Right lobe of liver (tissue), 6 donors: ENCODE results near the gene S1PR4. TPM values are rescaled to one million over a fixed set of nuclear protein-coding genes. Genes with fewer than 3 reads are reported as not detected.

Experiments used
- ATAC-seq, 4 donors: fragments of 200-7000 bp; cut with Tn5 transposase; one replicate each; pipeline ENCODE4 v1.9.1; 2020; ENCODE audit warnings: mild to moderate bottlenecking in 4 of 4, moderate library complexity in 4 of 4
- DNase-seq, 3 donors: peaks; one replicate each; pipeline ENCODE4 v3.0.0-alpha.2; 2020
- H3K27ac ChIP-seq, 3 donors: fragments of 200-600 bp; one replicate each; pipeline ENCODE4 v1.8.0; 2022
- H3K27me3 ChIP-seq, 2 donors: fragments of 200-600 bp; one replicate each; pipeline ENCODE4 v1.8.0; 2022
- H3K36me3 ChIP-seq, 4 donors: fragments of 200-600 bp; sonication (generic) in 1 of 4; one replicate each; pipeline versions ENCODE4 v1.5.1 to v1.8.0; 2017 to 2022; ENCODE audit warnings: control low read depth in 1 of 4
- H3K4me1 ChIP-seq, 4 donors: fragments of 200-600 bp; sonication (generic) in 1 of 4; one replicate each; pipeline versions ENCODE4 v1.5.1 to v1.8.0; 2017 to 2022; ENCODE audit warnings: control low read depth in 1 of 4
- H3K4me3 ChIP-seq, 3 donors: fragments of 200-600 bp; one replicate each; pipeline ENCODE4 v1.8.0; 2022
- H3K9me3 ChIP-seq, 4 donors: fragments of 200-600 bp; sonication (generic) in 1 of 4; one replicate each; pipeline versions ENCODE4 v1.5.1 to v1.8.0; 2017 to 2022; ENCODE audit warnings: control low read depth in 1 of 4
- POLR2A ChIP-seq: fragments of 450-650 bp; IDR thresholded peaks from one replicate; pipeline ENCODE4 v1.6.1; 2017; ENCODE audit warnings: antibody characterized with exemption, mild to moderate bottlenecking
- WGBS: methylation state at CpG from one replicate; pipeline ENCODE4 v1.1.6; 2018; ENCODE audit warnings: low coverage, low lambda C conversion rate; ENCODE audit not compliant: insufficient coverage; ENCODE audit errors: missing lambda C conversion rate; 5-methylcytosine and 5-hydroxymethylcytosine counted together
- intact Hi-C, 2 donors: fragments of 100-400 bp; cut with DNase I; formaldehyde crosslinking; loops; one replicate each; pipeline versions ENCODE4 v1.11.2 to v1.14.1; 2022
- total RNA-seq, 6 experiments: library from RNA; depleted of rRNA in 2 of 6; stranded (reverse); fragments of >200 nt in 2 of 6; fragmentation: NEBNext Ultra II Directional in 3 of 6; extraction: Animal tissue kit (Norgen Biotek cat#: 25700) in 3 of 6; gene quantifications; one replicate each; pipeline versions ENCODE4 v1.1.0 to v1.2.4, GENCODE V29; 2016 to 2023
- TF ChIP-seq, protein P1 (sequence below), 4 donors: fragments of 200-600 bp in 3 of 4; fragments of 450-650 bp in 1 of 4; IDR thresholded peaks; one replicate each; pipeline versions ENCODE4 v1.5.1 to v1.8.0; 2016 to 2022; ENCODE audit warnings: antibody characterized with exemption in 4 of 4, mild to moderate bottlenecking in 2 of 4
- donor health status: DM: no; HTN: yes; CAD: no.
- donor health status: DM: no; HTN: no; CAD: no.
- donor health status: DM: no; HTN: no; CAD: no.
- donor health status: DM: no; HTN: yes; CAD: no.
- donor health status: DM: no; HTN: yes; CAD: no.

S1PR4 gene
- total RNA-seq, 6 experiments from 2014 or later = 0.53 to 2.2 (median 0.97) TPM

- Histone ChIP-seq H3K36me3 (no peaks in the 10 kb centered on the region), H3K27me3 (peaks cover 0 to 14% of the 10 kb centered on the region in 2 donors), H3K4me1 (no peaks in the 10 kb centered on the region), H3K27ac (no peak overlapping the region), H3K9me3 (no peaks in the 10 kb centered on the region), H3K4me3 (no peak overlapping the region)
- DNase-seq = no peak
- TF ChIP-seq POLR2A = no peak
- TF ChIP-seq, protein P1, sequence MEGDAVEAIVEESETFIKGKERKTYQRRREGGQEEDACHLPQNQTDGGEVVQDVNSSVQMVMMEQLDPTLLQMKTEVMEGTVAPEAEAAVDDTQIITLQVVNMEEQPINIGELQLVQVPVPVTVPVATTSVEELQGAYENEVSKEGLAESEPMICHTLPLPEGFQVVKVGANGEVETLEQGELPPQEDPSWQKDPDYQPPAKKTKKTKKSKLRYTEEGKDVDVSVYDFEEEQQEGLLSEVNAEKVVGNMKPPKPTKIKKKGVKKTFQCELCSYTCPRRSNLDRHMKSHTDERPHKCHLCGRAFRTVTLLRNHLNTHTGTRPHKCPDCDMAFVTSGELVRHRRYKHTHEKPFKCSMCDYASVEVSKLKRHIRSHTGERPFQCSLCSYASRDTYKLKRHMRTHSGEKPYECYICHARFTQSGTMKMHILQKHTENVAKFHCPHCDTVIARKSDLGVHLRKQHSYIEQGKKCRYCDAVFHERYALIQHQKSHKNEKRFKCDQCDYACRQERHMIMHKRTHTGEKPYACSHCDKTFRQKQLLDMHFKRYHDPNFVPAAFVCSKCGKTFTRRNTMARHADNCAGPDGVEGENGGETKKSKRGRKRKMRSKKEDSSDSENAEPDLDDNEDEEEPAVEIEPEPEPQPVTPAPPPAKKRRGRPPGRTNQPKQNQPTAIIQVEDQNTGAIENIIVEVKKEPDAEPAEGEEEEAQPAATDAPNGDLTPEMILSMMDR (IDR thresholded peaks at IDR 0.05) = no peak
- ATAC-seq = no peak
- 81% methylated on average over 4 of the region's 5 CpGs for WGBS
- intact Hi-C loops = no loop called here
Measured at GRCh38 chr19:3222709-3223108, 44.1 kb downstream of the S1PR4 start.

DNA sequence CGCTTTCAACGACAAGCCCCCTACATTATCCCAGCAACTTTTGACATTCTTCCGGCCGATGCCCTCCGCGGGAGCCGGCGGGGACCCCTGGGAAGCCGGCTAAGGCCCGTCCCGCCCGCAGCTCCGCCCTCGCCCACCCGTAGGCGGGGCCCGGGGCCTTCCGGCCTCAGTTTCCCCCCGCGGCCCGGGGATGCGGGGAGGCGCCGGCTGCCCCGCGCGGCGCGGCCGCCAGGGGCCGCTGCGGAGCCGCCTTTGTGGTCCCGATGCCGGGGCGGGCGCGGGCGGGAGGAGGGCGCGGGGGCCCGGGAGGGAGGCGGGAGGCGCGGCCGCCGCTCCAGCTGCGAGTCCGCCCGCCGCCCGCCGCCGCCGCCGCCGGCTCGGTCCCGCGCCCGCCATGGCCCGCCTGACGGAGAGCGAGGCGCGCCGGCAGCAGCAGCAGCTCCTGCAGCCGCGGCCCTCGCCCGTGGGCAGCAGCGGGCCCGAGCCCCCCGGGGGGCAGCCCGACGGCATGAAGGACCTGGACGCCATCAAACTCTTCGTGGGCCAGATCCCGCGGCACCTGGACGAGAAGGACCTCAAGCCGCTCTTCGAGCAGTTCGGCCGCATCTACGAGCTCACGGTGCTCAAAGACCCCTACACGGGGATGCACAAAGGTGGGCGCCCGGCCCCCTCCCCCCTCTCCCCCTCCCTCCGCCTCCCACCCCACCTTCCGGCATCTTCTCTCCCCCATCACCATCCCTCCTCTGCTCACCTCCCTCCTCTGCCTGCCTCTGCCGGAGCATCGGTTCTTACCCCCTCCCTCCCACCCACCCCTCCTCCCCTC, 46.0 kb downstream of the S1PR4 start, which contains the start of gene CELF5:
CELF5 (plus strand) TSS at position 316 of the 823 bp plus-strand sequence; CDS start at position 395, 79 bp downstream.
- DNase-seq = no peak
- peak; percentile 52 to 72 (median 58) for ATAC-seq
- H3K36me3 ChIP-seq = no peaks in the 10 kb centered on the region
- 11% methylated on average over 10 of the region's 94 CpGs for WGBS
- H3K9me3 ChIP-seq = no peaks in the 10 kb centered on the region
- peaks cover 0 to 14% of the 10 kb centered on the region in 2 donors for H3K27me3 ChIP-seq
- TF ChIP-seq, protein P1 (IDR thresholded peaks at IDR 0.05) = peak; percentile 37 to 70 (median 40)
- no peak for TF ChIP-seq POLR2A
- H3K4me3 ChIP-seq = no peak within 1 kb of the TSS
- intact Hi-C loops = no loop called here
- no peaks in the 10 kb centered on the region for H3K4me1 ChIP-seq
- H3K27ac ChIP-seq = no peak within 1 kb of the TSS

DNA sequence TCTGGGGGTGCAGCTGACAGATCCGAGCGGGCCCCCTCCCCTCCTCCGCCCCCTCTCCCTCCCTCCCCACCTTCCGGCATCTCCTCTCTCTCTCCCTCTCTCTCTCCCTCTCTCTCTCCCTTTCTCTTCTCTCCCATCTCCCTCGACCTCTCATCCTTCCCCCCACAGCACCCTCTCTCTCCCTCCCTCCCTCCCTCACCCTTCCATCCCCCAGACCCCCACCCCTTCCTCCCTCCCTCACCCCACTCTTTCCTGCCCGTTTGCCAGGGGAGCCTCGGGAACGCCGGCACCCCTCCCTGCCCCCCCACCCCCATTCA, 46.6 kb downstream of the S1PR4 start:
- Histone ChIP-seq H3K4me1 (no peaks in the 10 kb centered on the region), H3K27me3 (peaks cover 0 to 14% of the 10 kb centered on the region in 2 donors), H3K27ac (no peak overlapping the region), H3K9me3 (no peaks in the 10 kb centered on the region), H3K36me3 (no peaks in the 10 kb centered on the region), H3K4me3 (no peak overlapping the region)
- intact Hi-C loops = no loop called here
- no peak for DNase-seq
- no peak for ATAC-seq
- TF ChIP-seq, protein P1 (IDR thresholded peaks at IDR 0.05) = no peak
- TF ChIP-seq POLR2A = no peak
- WGBS = 3% methylated on average over 9 of the region's 9 CpGs

DNA sequence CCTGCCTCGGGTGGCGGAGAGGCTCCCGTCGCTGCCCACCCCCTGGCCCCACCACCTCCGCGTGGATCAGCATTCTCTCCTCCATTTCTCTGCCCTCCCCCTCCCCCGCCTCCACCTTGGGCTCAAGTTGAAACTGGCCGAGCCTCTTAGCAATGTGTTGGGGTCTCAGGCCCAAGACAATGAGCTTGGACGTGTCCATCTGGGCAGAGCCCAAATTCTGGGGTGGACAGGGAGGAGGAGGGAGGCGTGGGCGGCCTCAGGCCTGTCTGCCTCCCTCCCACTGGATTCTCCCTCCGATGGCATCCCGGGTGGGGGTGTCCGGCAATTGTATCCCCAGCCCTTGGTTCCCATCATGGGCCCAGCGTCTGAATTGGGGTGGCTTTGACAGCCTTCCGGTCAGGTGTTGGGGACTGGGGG, 47.1 kb downstream of the S1PR4 start:
- peaks cover 0 to 14% of the 10 kb centered on the region in 2 donors for H3K27me3 ChIP-seq

More for the DNA sequence above, 47.1 kb downstream of the S1PR4 start:
- intact Hi-C loops = no loop called here
- WGBS = 18% methylated on average over 9 of the region's 16 CpGs
- Histone ChIP-seq H3K4me1 (no peaks in the 10 kb centered on the region), H3K9me3 (no peaks in the 10 kb centered on the region), H3K27ac (no peak overlapping the region), H3K36me3 (no peaks in the 10 kb centered on the region), H3K4me3 (no peak overlapping the region)
- no peak for DNase-seq
- no peak for ATAC-seq
- TF ChIP-seq, protein P1 (IDR thresholded peaks at IDR 0.05) = no peak
- no peak for TF ChIP-seq POLR2A
